ENCODE measurements around the gene TXNIP.

Gene TXNIP

DNA sequence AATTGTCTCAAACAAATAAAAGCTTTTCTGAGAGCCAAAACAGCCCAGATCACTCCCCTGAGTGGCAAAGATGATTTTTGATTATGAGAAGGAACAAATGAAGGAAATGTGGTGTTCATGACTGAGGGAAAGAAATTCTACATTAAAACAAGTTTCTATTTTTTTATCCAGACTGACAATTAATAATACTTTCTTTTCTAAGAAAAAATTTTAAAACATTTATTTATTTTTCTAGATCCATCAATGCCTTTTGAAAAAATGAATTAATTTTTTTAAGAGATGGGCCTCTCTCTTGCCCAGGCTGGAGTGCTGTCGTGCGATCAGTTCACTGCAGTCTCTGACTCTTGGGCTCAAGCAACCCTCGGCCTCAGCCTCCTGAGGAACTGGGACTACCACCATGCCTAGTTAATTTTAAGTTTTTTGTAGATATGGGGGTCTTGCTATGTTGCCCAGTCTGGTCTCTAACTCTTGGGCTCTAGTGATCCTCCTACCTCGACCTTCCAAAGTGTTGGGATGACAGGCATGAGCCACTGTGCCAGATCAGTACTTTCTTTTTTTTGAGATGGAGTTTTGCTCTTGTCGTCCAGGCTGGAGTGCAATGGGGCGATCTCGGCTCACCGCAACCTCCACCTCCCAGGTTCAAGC is 11.2 kb upstream of the TXNIP start:
- TF ChIP-seq, protein P1, sequence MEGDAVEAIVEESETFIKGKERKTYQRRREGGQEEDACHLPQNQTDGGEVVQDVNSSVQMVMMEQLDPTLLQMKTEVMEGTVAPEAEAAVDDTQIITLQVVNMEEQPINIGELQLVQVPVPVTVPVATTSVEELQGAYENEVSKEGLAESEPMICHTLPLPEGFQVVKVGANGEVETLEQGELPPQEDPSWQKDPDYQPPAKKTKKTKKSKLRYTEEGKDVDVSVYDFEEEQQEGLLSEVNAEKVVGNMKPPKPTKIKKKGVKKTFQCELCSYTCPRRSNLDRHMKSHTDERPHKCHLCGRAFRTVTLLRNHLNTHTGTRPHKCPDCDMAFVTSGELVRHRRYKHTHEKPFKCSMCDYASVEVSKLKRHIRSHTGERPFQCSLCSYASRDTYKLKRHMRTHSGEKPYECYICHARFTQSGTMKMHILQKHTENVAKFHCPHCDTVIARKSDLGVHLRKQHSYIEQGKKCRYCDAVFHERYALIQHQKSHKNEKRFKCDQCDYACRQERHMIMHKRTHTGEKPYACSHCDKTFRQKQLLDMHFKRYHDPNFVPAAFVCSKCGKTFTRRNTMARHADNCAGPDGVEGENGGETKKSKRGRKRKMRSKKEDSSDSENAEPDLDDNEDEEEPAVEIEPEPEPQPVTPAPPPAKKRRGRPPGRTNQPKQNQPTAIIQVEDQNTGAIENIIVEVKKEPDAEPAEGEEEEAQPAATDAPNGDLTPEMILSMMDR (conservative IDR thresholded peaks at IDR 0.05; ENCODE audit: low read length): no peak
- no peak for DNase-seq (ENCODE audit: low read depth)

DNA sequence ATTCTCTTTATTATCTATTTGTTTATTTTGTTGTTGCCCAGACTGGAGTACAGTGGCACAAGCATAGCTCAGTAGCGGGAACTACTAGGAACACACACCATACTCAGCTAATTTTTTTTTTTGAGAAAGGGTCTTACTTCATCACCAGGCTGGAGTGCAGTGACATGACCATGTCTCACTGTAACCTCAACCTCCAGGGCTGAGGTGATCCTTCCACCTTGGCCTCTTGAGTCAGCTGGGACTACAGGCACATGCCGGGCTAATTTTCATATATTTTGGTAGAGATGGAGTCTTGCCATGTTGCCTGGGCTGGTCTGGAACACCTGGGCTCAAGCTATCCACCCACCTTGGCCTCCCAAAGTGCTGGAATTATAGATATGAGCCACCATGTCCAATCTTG is 5.3 kb upstream of the TXNIP start:
- DNase-seq (ENCODE audit: low read depth): no peak
- no peak overlapping the region for H3K4me3 ChIP-seq (ENCODE audit: low read length)
- TF ChIP-seq, protein P1 (conservative IDR thresholded peaks at IDR 0.05; ENCODE audit: low read length): no peak

More for the DNA sequence above, 11.2 kb upstream of the TXNIP start:
- no peak overlapping the region for H3K4me3 ChIP-seq (ENCODE audit: low read length)

DNA sequence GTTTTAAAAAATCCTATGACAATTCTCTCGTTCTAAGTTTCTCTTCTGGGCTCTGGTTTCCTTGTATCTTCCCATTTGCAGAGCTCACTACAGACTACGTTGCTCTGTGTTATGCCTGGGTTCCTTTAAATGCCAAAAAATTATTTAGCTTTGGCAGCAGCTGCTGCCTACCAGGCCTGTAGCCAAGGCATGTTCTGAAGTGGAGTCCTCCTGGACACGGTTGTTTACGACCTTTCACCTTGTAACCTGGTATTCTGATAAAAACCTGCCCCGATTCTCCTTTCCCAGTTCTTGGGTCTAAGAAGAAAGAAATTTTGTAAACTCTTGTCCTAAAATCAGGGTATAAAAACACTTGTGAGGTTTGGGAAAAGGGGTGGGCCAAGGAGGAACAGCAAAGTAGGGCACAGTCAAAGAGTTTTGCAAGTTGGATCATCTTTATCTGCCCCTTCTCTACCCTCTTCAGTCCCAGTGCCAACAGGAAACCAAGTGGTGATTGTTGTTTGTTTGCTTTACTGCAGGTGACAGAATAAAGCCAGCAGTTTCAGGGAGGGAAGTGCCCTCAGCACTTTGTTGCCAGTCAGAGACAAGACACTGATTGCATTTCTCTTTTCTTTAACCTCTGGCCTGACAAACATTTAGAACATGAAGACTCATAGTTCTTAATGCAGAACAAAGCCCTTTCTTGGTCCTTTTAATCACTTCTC is 3.1 kb upstream of the TXNIP start:
- no peak overlapping the region for H3K4me3 ChIP-seq (ENCODE audit: low read length)
- DNase-seq (ENCODE audit: low read depth): no peak
- TF ChIP-seq, protein P1 (conservative IDR thresholded peaks at IDR 0.05; ENCODE audit: low read length): no peak

DNA sequence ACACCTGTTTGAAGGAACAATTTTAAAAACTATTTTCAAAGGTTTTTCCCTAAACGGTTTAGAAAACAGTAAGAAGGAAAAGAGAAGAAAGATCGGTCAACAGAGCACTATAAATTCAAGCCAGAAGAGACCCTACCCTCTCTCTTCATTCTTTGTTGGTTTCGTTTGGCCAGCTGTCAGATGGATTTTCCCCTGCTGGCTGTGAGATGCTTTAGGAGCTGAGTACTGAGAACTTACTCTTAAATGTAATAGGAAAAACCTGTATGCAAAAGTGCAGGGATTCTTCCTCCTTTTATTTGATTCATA is 1.3 kb upstream of the TXNIP start:
- DNase-seq (ENCODE audit: low read depth): no peak
- no peak overlapping the region for H3K4me3 ChIP-seq (ENCODE audit: low read length)
- TF ChIP-seq, protein P1 (conservative IDR thresholded peaks at IDR 0.05; ENCODE audit: low read length): peak; percentile 17

DNA sequence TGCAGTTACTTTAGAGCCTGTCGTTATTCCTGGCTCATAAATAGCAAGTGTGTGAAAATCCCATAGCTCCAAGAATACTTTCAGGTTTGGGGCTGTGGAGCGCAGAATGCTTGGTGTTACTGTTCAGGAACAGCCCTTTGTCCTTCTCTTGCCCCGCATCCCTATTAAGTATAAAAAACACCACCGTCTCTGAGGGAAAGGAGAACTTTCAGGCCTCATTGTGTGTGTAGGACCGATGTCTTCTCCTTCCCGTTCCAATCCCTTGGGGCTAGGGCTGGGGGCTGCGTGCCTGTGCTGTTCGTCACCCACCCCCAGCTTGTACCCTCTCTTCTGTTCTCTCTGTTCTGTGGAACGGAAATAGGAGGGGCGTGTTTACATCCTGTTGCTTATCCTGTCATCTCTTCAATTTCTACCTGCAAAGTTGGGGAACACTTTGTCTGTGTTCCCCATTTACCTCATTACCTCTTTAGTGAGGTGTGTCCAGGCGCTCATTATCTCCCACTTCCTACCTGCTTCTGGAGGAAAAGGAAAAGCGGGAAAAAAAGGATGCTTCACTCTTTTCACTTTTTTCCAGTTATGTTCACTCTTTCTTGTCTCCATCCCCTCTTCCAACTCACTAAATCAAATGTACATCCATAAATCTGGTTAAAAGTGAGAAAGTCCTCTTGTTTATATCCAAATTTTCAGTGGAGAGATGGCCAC is 788 bp upstream of the TXNIP start:
- TF ChIP-seq, protein P1 (conservative IDR thresholded peaks at IDR 0.05; ENCODE audit: low read length): no peak
- DNase-seq (ENCODE audit: low read depth): peak; percentile 19
- H3K4me3 ChIP-seq (ENCODE audit: low read length): peak overlapping the region; percentile 99

DNA sequence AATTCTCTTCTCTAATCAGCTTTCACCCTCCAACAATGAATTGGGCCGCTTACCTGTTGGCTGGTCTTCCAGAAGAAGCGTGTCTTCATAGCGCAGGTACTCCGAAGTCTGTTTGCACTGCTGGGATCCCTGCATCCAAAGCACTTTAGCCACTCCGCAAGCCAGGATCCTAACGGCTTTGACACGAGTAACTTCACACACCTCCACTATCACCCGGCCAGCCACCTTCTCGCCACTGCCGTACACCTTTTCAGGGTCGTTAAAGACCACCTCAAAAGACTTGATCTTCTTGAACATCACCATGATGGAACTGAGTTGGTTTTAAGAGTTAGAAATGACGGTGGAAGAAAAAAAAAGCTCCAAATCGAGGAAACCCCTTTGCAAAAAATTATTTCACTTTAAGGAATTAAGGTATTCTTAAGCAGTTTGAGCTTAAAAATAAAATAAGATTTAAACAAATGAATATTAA is 381 bp downstream of the TXNIP start:
- H3K4me3 ChIP-seq (ENCODE audit: low read length): peak overlapping the region; percentile 99
- no peak for DNase-seq (ENCODE audit: low read depth)
- TF ChIP-seq, protein P1 (conservative IDR thresholded peaks at IDR 0.05; ENCODE audit: low read length): no peak
